Measurements from ENCODE around the gene TTC9C. TPM values are rescaled to one million over a fixed set of nuclear protein-coding genes. Genes with fewer than 3 reads are reported as not detected.

Gene TTC9C
- total and polyA plus RNA-seq, 2 of the 13 experiments (the other 11 are each of a cell fraction or from before 2014, with no cell fraction given), result 28.0 to 36.4 TPM

DNA sequence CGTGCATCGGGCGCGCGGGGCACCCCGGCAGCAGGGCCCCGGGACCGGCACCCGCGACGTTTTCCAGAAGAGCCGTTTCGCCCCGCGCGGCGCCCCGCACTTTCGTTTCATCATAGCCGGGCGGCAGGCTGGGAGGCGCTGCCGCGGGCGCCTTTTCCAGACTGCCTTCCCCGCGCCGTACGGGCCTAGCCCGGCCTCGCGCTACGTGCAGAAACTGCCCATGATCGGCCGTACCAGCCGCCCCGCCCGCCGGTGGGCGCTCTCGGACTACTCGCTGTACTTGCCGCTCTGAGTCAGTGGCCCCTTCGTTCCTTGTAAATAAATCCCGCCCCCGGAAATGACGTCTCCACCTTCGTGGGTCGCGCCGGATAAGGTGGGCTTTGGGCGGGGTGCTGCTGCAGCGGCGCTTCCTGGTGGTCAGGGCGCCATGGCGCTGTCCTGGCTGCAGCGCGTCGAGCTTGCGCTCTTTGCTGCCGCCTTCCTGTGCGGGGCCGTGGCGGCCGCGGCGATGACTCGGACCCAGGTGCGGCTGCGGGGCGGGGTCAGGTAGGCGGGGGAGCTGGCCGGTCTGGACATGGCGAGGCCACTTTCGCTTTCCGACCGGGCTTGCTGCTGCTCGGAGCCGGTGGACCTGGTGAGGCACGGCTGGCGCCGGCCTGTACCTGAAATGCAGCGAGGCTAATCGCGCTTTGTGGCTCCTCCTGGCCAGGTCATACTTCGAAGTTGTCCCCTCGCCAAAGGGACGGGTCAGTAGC is 58.9 kb downstream of the TTC9C start, which contains the start of gene TMEM179B (continued):
- TF ChIP-seq HDAC1 (CRISPR knock-in tag; IDR thresholded peaks at IDR 0.05) (peak; percentile 96), RFX1 (IDR thresholded peaks at IDR 0.05) (no peak), ZNF20 (CRISPR knock-in tag; IDR thresholded peaks at IDR 0.05) (no peak), MYC (CRISPR knock-in tag; IDR thresholded peaks at IDR 0.05; ENCODE audit: borderline replicate concordance) (peak; percentile 89; the same call in 1 of the 2 replicates), SALL2 (CRISPR knock-in tag; IDR thresholded peaks at IDR 0.05) (peak; percentile 88), MTF2 (CRISPR knock-in tag; IDR thresholded peaks at IDR 0.05; ENCODE audit: borderline replicate concordance) (0 out of 2 replicates have a peak, but pooled peaks have one; percentile 84)
- TF ChIP-seq, protein P1, sequence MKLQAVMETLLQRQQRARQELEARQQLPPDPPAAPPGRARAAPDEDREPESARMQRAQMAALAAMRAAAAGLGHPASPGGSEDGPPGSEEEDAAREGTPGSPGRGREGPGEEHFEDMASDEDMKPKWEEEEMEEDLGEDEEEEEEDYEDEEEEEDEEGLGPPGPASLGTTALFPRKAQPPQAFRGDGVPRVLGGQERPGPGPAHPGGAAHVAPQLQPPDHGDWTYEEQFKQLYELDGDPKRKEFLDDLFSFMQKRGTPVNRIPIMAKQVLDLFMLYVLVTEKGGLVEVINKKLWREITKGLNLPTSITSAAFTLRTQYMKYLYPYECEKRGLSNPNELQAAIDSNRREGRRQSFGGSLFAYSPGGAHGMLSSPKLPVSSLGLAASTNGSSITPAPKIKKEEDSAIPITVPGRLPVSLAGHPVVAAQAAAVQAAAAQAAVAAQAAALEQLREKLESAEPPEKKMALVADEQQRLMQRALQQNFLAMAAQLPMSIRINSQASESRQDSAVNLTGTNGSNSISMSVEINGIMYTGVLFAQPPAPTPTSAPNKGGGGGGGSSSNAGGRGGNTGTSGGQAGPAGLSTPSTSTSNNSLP (IDR thresholded peaks at IDR 0.05; ENCODE audit: low read depth, low read length), result no peak
- TF ChIP-seq, protein P2, sequence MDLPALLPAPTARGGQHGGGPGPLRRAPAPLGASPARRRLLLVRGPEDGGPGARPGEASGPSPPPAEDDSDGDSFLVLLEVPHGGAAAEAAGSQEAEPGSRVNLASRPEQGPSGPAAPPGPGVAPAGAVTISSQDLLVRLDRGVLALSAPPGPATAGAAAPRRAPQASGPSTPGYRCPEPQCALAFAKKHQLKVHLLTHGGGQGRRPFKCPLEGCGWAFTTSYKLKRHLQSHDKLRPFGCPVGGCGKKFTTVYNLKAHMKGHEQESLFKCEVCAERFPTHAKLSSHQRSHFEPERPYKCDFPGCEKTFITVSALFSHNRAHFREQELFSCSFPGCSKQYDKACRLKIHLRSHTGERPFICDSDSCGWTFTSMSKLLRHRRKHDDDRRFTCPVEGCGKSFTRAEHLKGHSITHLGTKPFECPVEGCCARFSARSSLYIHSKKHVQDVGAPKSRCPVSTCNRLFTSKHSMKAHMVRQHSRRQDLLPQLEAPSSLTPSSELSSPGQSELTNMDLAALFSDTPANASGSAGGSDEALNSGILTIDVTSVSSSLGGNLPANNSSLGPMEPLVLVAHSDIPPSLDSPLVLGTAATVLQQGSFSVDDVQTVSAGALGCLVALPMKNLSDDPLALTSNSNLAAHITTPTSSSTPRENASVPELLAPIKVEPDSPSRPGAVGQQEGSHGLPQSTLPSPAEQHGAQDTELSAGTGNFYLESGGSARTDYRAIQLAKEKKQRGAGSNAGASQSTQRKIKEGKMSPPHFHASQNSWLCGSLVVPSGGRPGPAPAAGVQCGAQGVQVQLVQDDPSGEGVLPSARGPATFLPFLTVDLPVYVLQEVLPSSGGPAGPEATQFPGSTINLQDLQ (CRISPR knock-in tag; IDR thresholded peaks at IDR 0.05), result no peak
- TF ChIP-seq, protein P3, sequence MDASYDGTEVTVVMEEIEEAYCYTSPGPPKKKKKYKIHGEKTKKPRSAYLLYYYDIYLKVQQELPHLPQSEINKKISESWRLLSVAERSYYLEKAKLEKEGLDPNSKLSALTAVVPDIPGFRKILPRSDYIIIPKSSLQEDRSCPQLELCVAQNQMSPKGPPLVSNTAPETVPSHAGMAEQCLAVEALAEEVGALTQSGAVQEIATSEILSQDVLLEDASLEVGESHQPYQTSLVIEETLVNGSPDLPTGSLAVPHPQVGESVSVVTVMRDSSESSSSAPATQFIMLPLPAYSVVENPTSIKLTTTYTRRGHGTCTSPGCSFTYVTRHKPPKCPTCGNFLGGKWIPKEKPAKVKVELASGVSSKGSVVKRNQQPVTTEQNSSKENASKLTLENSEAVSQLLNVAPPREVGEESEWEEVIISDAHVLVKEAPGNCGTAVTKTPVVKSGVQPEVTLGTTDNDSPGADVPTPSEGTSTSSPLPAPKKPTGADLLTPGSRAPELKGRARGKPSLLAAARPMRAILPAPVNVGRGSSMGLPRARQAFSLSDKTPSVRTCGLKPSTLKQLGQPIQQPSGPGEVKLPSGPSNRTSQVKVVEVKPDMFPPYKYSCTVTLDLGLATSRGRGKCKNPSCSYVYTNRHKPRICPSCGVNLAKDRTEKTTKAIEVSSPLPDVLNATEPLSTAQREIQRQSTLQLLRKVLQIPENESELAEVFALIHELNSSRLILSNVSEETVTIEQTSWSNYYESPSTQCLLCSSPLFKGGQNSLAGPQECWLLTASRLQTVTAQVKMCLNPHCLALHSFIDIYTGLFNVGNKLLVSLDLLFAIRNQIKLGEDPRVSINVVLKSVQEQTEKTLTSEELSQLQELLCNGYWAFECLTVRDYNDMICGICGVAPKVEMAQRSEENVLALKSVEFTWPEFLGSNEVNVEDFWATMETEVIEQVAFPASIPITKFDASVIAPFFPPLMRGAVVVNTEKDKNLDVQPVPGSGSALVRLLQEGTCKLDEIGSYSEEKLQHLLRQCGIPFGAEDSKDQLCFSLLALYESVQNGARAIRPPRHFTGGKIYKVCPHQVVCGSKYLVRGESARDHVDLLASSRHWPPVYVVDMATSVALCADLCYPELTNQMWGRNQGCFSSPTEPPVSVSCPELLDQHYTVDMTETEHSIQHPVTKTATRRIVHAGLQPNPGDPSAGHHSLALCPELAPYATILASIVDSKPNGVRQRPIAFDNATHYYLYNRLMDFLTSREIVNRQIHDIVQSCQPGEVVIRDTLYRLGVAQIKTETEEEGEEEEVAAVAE (CRISPR knock-in tag; IDR thresholded peaks at IDR 0.05; ENCODE audit: borderline replicate concordance), result peak; percentile 53; the same call in 1 of the 2 replicates
- TF ChIP-seq, protein P4, sequence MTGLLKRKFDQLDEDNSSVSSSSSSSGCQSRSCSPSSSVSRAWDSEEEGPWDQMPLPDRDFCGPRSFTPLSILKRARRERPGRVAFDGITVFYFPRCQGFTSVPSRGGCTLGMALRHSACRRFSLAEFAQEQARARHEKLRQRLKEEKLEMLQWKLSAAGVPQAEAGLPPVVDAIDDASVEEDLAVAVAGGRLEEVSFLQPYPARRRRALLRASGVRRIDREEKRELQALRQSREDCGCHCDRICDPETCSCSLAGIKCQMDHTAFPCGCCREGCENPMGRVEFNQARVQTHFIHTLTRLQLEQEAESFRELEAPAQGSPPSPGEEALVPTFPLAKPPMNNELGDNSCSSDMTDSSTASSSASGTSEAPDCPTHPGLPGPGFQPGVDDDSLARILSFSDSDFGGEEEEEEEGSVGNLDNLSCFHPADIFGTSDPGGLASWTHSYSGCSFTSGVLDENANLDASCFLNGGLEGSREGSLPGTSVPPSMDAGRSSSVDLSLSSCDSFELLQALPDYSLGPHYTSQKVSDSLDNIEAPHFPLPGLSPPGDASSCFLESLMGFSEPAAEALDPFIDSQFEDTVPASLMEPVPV (CRISPR knock-in tag; IDR thresholded peaks at IDR 0.05), result peak; percentile 99
- TF ChIP-seq, protein P5, sequence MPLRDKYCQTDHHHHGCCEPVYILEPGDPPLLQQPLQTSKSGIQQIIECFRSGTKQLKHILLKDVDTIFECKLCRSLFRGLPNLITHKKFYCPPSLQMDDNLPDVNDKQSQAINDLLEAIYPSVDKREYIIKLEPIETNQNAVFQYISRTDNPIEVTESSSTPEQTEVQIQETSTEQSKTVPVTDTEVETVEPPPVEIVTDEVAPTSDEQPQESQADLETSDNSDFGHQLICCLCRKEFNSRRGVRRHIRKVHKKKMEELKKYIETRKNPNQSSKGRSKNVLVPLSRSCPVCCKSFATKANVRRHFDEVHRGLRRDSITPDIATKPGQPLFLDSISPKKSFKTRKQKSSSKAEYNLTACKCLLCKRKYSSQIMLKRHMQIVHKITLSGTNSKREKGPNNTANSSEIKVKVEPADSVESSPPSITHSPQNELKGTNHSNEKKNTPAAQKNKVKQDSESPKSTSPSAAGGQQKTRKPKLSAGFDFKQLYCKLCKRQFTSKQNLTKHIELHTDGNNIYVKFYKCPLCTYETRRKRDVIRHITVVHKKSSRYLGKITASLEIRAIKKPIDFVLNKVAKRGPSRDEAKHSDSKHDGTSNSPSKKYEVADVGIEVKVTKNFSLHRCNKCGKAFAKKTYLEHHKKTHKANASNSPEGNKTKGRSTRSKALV (CRISPR knock-in tag; IDR thresholded peaks at IDR 0.05), result peak; percentile 83
- TF ChIP-seq, protein P6, sequence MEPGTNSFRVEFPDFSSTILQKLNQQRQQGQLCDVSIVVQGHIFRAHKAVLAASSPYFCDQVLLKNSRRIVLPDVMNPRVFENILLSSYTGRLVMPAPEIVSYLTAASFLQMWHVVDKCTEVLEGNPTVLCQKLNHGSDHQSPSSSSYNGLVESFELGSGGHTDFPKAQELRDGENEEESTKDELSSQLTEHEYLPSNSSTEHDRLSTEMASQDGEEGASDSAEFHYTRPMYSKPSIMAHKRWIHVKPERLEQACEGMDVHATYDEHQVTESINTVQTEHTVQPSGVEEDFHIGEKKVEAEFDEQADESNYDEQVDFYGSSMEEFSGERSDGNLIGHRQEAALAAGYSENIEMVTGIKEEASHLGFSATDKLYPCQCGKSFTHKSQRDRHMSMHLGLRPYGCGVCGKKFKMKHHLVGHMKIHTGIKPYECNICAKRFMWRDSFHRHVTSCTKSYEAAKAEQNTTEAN (CRISPR knock-in tag; conservative IDR thresholded peaks at IDR 0.05), result 0 out of 2 replicates have a peak, but pooled peaks have one; percentile 33
- TF ChIP-seq, protein P7, sequence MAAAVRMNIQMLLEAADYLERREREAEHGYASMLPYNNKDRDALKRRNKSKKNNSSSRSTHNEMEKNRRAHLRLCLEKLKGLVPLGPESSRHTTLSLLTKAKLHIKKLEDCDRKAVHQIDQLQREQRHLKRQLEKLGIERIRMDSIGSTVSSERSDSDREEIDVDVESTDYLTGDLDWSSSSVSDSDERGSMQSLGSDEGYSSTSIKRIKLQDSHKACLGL (CRISPR knock-in tag; IDR thresholded peaks at IDR 0.05), result peak; percentile 90
